Hematopoietic multipotent progenitor cell treated with erythropoietin and hydrocortisone succinate and interleukin-3 and kit ligand, for 15 days (in vitro differentiated cells): ENCODE results near the gene TMED6.

ENCODE experiments used
- DNase-seq: peaks from one replicate; pipeline ENCODE4 v3.0.0-alpha.2; 2015; ENCODE audit warnings: low spot score

TMED6 gene

DNA sequence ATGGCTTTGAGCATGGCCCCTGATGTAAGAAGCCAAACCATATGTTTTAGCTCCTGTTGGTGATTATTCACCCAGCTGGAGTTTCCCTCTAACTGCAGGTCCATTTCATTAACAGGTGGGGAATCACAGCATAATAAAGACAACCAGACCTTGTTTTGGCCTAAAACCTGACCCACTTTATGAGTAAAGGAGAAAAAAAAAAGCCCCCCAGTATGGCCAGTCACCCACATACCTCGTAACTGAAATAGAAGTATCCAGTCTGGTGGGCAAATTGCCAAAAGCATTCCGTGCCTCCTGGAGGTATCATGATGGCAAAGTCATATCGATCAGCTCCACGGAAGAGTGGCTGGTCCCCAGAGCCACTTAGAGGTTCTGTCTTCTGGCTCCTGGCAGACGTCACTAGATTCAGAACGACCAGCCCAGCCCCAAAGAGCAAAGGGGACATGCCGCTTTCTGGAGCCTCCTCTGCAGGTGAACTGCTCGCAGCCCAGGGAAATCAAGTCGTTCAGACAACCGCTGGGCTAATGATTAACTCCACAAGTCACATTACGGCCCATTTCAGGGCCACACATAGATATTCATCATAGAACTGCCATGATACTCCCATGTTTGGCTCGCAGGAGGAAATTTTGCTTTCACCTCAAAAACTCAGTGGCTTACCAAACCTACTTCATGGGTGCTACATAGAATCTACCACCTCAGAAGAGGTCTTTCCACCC lies at the start of gene TMED6:
Gene TMED6, minus strand, starts transcription at position 478 of the 719 bp plus-strand sequence. Its CDS starts 33 bp downstream, at position 445.
- DNase-seq, result no peak

DNA sequence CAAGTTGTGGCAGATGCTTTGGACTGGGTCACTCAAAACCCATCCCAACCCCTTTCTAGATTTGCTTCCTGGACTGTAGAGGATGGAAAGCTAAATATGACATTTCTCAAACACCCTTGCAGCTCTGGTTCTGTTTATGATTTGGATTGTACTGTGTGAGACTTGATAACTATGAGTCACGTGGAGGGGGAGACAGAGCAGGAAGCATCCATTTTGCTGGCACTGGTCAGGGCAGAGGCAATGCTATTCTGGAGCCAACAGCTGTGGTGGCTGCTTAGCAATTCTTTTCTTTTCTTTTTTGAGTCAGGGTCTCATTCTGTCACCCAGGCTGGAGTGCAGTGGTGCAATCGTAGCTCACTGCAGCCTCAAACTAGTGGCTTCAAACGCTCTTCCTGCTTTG lies 47.8 kb upstream of the TMED6 start:
- DNase-seq, result no peak

DNA sequence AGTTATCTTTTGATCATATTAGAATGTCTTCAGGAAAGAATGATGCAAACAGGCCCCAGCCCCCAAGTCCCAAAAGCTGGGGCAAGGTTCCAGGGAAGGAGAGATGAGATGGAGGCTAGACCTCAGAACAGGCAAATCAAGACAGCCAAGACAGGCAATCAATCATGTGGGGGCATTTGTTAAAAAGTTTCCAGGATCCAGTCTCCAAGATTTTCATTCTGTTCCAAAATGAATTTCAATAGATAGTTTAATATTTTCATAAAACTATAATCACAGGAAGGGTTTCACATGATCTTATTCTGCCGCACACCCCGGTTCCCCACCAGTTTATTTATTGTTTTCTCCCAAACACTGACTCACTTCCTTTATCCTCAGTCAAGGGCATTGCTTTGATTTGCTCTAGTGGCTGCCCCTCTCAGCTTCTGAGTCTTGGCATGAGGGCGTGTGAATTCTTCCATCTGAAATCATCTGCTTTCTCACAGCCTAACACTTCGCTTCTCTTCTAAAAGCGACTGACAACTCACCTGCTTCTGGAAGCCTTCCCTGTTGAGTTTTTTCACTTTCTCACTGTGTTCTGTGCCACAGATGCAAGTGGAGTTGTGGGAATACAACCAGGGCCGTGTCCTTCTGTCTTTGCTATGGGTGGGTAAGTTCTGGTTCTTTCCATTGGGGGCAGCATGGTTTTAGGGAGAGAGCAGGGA lies 46.4 kb upstream of the TMED6 start:
- no peak for DNase-seq

DNA sequence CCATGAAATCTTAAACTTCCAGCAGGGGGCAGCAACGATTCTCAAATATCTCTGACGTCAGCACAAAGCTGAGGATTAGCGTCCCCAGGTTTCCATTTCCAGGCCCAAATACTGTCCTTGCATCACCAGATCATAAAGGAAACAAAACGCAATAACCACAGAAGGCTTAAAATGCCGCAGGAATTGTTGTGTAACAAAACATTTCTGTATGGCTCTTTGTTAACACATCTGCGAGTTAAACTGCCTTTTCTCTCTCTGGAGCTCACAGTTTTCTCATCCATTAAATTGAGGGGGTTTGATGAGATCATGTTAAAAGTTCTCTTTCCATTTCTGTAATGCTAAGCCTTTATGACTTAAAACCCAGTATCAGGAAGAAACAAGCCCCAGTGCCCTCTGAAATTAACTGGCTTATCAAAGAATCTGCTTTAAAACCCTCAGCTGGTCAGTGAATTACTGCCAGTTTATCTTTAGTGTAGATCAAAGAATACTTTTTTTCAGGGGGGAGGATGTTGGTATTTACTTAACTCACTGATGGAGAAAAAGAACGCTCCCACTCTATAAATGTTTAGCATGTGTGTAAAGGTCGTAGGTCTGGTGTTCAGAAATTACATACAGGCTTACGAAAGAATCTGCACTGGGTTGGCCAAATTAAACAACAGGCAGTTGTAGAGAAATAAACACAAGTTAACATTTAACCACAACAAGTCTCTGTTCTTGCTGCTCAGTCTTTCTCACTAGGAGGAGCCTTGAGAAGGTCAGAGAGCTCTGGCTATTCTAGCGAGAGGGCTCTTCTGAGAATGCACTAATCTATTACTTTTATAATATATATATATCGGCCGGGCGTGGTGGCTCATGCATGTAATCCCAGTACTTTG lies 44.8 kb upstream of the TMED6 start:
- peak; percentile 87 for DNase-seq

DNA sequence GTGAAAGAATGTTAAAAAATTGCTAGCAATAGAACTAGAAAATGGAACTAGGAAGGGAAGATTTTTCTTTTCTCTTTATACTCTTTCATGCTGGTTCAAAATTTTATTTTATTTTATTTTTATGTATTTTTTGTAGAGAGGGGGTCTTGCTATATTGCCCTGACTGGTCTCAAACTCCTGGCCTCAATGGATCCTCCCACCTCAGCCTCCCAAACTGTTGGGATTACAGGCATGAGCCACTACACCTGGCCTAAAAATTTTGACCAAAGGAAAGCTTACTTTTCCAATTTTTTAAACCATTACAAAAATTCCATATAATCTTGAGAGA lies 44.2 kb upstream of the TMED6 start:
- no peak for DNase-seq

DNA sequence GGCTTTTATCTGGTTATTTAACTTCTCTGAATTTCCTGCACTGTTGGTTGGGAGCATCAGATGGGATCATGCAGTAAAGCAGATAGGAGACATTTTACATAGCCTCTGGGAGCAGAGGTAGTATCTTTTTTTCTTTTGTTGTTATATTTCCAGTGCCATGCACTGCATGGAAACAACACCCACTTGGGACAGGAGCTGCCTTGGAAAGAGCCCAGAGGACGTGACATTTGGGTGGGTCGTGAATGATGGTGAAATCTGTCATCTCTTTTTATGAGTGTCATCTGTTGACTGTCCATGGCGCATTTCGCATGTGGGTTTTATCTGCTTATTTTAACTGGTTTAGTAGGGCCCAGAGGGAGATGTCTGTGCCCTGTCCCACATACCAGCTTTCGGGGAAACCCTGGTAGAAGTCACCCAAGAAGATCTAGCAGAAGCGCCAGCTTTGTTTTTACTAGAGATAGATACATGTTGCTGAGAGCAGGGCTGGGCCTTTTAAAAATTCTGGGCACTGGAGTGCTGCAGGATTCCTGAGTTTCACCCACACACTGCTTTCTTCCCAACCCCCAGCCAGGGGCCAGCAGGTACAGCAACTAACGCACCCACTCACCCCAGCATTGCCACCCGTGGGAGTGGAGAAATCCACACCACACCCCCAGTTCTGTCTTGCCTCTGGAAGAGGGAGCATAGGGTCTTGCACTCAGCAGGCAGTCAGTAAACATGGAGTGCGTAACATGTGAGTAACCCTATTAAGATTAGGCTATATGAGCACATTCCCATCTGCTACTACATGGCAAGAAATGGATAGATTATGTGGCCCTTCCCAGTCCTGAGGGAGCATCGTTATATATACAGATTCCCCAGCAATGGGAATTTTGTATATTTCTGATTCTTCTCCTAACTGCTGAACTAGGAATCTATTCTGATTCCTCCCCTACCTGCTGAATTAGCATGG lies 42.6 kb upstream of the TMED6 start:
- DNase-seq, result no peak

DNA sequence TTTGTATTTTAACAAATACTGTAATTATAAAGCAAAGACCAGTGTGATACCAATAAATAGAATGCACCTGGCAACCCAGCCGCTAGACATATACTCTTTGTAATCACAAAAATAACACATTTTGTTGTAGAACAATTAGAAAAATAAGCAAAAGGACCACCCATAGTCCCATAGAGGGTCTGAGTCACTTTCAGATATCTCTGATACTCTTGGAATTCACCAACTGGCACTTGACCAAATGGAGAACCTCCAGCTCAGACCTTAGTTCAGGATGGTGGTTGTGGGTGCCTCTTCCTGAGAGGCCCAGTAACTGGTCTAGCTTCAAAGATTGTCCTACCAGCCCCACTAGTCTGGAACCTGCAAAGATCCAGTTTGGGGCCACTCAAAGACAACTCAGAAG lies 35.0 kb upstream of the TMED6 start:
- DNase-seq, result no peak

DNA sequence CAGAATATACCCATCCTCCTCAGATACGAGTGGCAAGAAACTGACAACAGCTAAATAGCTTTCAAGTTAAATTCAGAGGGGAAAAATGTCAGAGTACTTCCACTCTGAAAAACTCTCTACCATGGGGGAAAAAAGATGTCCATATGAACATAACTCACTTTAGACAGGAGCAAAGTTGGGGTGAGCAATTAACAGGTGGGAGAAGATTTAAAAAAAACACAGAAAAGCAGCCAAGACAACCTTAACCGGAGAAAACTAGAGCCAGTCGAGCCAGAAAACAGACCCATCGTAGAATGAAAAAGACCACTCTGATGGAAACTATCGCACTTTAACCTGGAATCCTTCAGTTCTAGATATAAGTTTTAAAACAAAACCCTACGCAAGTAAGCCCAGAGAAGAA lies 33.4 kb upstream of the TMED6 start:
- no peak for DNase-seq

DNA sequence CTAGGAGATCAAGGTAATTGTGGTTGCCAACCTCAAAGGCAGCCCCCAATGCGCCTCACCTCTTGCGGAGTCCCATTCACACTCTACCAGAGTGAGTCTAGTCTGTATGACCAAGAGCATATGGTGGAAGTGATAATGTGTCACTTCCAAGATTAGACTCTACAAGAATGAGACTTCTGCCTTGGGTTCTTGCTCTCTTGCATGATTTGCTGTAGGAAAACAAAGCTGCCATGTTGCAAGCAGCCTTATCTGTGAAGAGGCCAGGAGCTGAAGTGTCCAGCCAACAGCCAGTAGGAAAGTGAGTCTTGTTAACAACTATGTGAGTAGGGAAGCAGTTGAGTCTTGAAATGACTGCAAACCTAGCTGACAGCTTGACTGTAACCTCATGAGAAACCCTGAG lies 30.8 kb upstream of the TMED6 start:
- DNase-seq, result no peak

DNA sequence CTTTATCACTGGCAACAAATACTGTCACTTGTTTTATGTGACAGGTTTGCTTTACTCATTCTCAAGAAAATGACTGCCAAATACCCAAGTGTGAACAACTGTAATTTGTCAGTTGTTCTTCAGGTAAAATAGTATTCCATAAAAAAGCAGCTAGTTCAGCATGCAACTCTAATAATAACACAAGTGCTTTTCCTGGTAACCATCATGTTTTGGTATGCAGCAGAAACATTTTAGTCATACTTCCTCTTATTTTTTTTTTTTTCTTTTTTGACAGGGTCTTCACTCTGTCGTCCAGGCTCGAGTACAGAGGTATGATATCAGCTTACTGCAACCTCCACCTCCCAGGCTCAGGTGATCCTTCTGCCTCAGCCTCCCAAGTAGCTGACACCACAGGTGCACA lies 29.6 kb upstream of the TMED6 start:
- no peak for DNase-seq

DNA sequence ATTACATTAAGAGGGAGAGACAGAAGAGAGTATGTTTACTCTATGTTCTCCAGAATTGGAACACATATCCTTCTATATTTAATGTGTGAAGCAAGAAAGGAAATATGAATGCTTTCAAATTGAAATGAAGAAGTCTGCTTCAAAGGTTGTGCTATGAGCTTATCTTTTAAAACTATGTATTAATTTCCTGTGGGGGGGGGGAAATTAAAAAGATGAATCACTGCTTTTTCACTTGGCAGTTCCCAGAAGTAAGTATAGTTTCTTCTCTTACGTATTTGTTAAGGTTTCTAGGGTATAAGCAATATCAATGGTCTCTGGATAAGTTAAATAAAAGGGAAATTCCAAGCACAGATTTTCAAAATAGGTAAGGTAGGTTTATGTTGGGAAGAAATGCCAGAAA lies 27.2 kb upstream of the TMED6 start:
- no peak for DNase-seq

DNA sequence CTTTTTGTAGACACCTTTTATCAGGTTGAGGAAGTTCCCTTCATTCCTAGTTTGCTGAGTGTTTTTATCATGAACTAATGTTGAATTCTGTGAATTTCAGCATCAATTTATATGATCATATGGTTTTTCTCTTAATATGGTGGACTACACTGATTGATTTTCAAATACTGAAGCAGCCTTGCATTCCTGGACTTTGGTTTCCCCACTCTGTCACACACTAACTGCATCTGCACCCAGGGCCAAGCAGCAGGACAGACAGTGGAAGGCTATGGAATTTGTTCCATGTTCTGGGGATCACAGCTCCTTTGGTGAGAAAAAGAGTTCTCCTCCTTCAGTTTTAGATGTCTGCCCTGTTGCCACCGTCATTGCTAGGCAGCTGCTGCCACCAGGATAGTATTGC lies 26.4 kb upstream of the TMED6 start:
- DNase-seq, result no peak

DNA sequence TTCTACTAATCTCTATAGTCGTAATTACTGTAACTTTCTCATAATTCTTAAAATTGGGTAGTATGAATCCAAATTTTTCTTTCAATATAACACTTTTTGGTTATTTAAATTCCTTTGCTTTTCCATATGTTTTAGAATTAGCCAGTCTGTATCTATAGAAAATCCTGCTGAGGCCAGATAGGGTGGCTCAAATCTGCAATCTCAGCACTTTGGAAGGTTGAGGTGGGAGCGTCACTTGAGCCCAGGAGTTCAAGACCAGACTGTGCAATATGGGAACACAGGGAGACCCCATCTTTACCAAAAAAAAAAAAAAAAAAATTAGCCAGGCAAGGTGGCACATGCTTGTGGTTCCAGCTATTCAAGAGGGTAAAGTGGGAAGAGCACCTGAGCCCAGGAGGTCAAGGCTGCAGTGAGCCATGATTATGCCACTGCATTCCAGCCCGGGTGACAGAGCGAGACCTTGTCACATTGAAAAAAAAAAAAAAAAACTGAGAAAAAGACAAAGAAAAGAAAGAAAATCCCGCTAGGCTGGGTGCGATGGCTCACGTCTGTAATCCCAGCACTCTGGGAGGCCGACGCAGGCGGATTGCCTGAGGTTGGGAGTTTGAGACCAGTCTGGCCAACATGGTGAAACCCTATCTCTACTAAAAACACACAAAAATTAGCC lies 24.9 kb upstream of the TMED6 start:
- no peak for DNase-seq

DNA sequence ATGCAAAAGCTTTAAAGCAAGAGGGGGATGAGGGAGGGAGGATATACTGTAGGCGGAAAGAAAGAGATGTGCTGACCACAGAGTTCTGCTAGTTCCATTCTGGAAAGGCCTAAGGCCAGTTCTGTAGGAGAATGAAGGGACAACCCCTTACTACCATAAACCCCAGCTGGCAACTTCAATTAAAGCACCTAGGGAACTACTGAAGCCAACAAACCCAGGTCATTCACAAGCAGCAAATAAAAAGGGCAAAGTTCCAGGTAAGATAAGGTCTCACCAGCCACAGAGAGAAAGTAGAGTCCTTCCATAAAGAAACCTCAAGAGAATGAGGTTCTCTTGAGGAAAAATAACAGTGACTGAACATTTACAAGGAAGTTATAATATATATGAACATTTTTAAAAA lies 21.4 kb upstream of the TMED6 start:
- no peak for DNase-seq

DNA sequence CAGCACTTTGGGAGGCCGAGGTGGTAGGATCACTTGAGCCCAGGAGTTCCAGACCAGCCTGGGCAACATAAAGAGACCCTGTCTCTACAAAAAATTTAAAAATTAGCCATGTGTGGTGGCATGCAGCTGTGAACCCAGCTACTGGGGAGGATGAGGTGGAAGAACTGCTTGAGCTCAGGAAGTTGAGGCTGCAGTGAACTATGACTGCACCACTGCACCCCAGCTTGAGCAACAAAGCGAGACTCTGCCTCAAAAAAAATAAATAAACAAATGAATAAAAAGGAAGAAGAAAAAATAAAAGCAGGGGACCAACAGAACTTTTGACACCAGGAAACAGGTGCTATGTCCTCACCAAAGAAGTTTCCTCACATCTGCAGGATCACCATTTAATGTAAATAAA lies 20.0 kb upstream of the TMED6 start:
- no peak for DNase-seq

DNA sequence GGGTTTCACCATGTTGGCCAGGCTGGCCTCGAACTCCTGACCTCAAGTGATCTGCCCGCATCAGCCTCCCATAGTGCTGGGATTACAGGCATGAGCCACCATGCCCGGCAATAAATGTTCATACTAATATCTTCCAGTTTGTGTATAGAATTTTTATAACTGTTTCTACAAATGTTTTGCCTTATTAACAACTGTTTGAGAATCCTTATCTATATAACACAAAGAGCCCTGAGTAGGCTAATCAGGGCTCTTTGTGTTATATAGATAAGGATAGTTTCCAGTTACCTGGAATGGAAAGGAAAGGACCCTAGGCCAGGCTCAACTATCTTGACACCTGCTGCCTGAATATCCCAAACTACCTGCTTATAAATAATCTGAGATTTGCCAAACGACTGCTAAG lies 17.3 kb upstream of the TMED6 start:
- DNase-seq, result no peak

DNA sequence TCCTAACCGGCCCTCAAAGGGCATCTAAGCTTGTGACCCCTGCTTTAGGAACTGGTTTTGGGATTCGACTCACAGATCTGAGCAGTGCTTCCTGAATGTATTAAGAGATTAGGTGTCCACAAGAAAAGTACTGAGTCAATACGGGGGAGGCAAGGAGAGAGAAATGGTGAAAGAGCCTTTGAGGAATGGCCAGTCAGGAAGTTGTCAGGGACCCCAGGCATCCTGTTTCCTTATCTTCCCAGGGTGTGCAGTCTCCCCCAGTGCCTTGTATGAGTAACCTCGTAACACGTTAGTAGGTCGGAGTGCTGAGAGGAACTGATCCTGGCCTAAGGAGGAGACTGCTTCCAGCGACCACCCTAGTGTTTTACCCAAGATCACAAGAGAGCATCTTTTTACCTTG lies 16.4 kb upstream of the TMED6 start:
- DNase-seq, result no peak

DNA sequence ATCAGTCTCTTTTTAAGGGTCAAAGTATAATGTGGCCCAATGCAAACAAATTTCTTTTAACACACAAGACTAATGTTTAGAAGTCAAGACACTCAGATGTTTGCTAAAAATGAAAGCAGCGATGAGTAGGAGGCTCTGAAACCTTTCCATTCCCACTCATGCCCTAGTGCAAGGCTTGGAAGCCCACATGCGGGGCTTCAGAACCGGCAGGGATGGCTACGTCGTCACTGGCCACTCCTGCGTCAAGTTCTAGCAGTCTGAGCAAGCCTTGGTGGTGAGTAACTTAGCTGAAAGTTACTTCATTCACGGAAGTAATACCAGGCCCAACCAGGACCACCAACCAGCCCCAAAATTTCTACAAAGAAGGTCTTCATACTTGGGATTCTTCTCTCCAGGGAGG lies 14.8 kb upstream of the TMED6 start:
- no peak for DNase-seq

DNA sequence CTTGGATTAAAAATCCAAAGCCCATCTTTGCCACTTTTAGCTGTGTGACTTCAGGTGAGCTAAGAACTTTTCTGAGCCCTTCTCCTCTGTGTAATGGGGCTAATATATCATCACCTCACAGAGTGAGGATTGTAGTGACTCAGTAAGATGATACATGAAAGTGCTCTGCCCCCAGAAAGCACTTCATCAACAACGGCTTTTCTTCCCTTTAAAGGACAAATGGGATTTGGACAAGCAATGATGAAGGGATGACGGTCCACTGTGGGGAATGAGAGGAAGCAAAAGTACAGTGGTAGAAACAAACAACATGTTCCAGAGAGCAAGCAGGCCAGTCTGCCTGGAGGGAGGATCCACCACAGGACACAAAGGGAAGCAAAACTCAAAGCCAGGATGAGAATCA lies 14.3 kb upstream of the TMED6 start:
- DNase-seq, result no peak

DNA sequence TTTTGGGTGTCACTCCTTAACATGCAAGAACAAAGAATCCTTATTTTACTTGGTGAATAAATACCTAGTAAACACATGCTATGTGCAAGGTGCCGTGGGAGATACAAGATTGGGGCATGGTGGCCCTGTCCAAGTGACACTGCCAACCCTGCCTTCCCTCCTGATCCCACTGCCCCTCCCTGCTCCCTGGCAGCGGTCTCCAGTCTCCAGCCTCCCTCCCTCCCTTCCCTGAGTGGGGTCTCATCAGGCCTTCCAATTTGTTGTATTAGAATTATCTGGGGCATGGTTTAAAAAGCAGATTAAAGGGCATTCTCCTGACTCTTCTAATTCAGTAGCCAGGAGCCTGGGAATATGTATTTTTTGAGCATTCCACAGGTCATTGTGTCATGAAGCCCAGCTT lies 12.5 kb upstream of the TMED6 start:
- DNase-seq, result no peak

DNA sequence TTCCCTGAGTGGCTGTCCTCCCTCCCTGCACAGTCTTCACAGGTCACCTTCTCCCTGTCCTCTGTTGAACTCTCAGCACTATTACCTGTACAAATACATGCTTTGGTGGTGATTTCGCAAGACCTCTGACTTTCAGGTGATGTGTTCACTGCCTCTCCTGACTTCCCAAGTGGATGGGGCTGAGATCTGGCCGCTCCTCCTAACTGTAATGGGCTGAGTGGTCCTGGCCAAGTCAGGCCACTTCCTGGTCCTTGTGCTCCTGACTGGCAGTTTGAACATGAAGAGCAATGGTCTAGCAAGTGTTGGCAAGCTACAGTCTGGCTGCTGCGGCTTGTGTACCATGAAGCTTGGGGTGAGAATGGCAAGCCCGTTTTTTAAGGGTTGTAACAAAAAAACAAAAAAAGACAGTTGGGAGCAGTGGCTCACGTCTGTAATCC lies 11.7 kb upstream of the TMED6 start:
- DNase-seq, result no peak
